Mesodermal cell (in vitro differentiated cells): ENCODE results near the gene KIRREL3.

Experiments used
- H3K27ac ChIP-seq: 2 replicates; pipeline ENCODE4 v1.7.0; 2013; ENCODE audit warnings: mild to moderate bottlenecking, low read depth, low read length, moderate library complexity; ENCODE audit not compliant: severe bottlenecking
- H3K36me3 ChIP-seq: 2 replicates; pipeline ENCODE4 v1.7.1; 2013; ENCODE audit warnings: mild to moderate bottlenecking, low read length, moderate library complexity; ENCODE audit not compliant: control insufficient read depth, insufficient read depth
- H3K4me1 ChIP-seq: one replicate; pipeline ENCODE4 v1.7.1; 2013; ENCODE audit warnings: mild to moderate bottlenecking, low read length; ENCODE audit not compliant: insufficient read depth, control insufficient read depth, poor library complexity, severe bottlenecking
- H3K4me3 ChIP-seq: 2 replicates; pipeline ENCODE4 v1.7.0; 2013; ENCODE audit warnings: low read length, control low read depth, mild to moderate bottlenecking; ENCODE audit not compliant: insufficient read depth, poor library complexity, severe bottlenecking; ENCODE audit errors: extremely low read depth
- H3K9me3 ChIP-seq: 2 replicates; pipeline ENCODE4 v1.7.1; 2013; ENCODE audit warnings: mild to moderate bottlenecking, low read length, moderate library complexity; ENCODE audit not compliant: control insufficient read depth
- WGBS, 2 experiments: methylation state at CpG; one replicate each; pipeline ENCODE4 v1.1.5; 2013; ENCODE audit warnings: missing lambda C conversion rate in 2 of 2; ENCODE audit not compliant: insufficient coverage in 2 of 2; 5-methylcytosine and 5-hydroxymethylcytosine counted together

The KIRREL3 gene

GRCh38 chr11:126589492-126589803 is 411.1 kb downstream of the KIRREL3 start:
- H3K36me3 ChIP-seq = no peaks in the 10 kb centered on the region
- 83 to 92% methylated on average over 4 of the region's 4 CpGs for WGBS, 2 experiments

GRCh38 chr11:126588630-126589491 is 411.7 kb downstream of the KIRREL3 start:
- 75 to 76% methylated on average over 14 to 16 of the region's 16 CpGs for WGBS, 2 experiments
- H3K4me1 ChIP-seq = peaks cover 15% of the 10 kb centered on the region
- H3K36me3 ChIP-seq = no peaks in the 10 kb centered on the region
- no peak overlapping the region for H3K4me3 ChIP-seq
- H3K27ac ChIP-seq = no peak overlapping the region
- no peaks in the 10 kb centered on the region for H3K9me3 ChIP-seq

More at GRCh38 chr11:126589492-126589803, 411.1 kb downstream of the KIRREL3 start:
- H3K4me3 ChIP-seq = no peak overlapping the region
- no peak overlapping the region for H3K27ac ChIP-seq
- H3K9me3 ChIP-seq = no peaks in the 10 kb centered on the region
- H3K4me1 ChIP-seq = peaks cover 15% of the 10 kb centered on the region

GRCh38 chr11:126587541-126587940 is 413.0 kb downstream of the KIRREL3 start:
- no peaks in the 10 kb centered on the region for H3K9me3 ChIP-seq
- H3K4me3 ChIP-seq = no peak overlapping the region
- WGBS, 2 experiments = 80% methylated on average over 1 of the region's 4 CpGs; no CpG with 5 or more reads in 1 of the 2 experiments
- H3K36me3 ChIP-seq = no peaks in the 10 kb centered on the region
- H3K27ac ChIP-seq = no peak overlapping the region
- H3K4me1 ChIP-seq = peaks cover 10% of the 10 kb centered on the region

- 45 to 51% methylated on average over 17 to 20 of the region's 23 CpGs for WGBS, 2 experiments
Observed at GRCh38 chr11:126585774-126586491, 414.6 kb downstream of the KIRREL3 start.

GRCh38 chr11:126585388-126585773 is 415.2 kb downstream of the KIRREL3 start:
- H3K9me3 ChIP-seq = no peaks in the 10 kb centered on the region
- peaks cover 7% of the 10 kb centered on the region for H3K4me1 ChIP-seq
- WGBS, 2 experiments = 86 to 89% methylated on average over 13 to 16 of the region's 20 CpGs
- no peak overlapping the region for H3K27ac ChIP-seq
- no peaks in the 10 kb centered on the region for H3K36me3 ChIP-seq
- no peak overlapping the region for H3K4me3 ChIP-seq

More at GRCh38 chr11:126585774-126586491, 414.6 kb downstream of the KIRREL3 start:
- Histone ChIP-seq H3K9me3 (no peaks in the 10 kb centered on the region), H3K4me1 (peaks cover 7% of the 10 kb centered on the region), H3K27ac (peak overlapping the region; percentile 23), H3K36me3 (no peaks in the 10 kb centered on the region), H3K4me3 (no peak overlapping the region)

- WGBS, 2 experiments = 92 to 94% methylated on average over 23 of the region's 26 CpGs
- H3K36me3 ChIP-seq = no peaks in the 10 kb centered on the region
- H3K9me3 ChIP-seq = no peaks in the 10 kb centered on the region
- no peak overlapping the region for H3K4me3 ChIP-seq
- H3K27ac ChIP-seq = no peak overlapping the region
- H3K4me1 ChIP-seq = peaks cover 7% of the 10 kb centered on the region
Observed at GRCh38 chr11:126583594-126584427, 416.8 kb downstream of the KIRREL3 start.

GRCh38 chr11:126583101-126583500 is 417.5 kb downstream of the KIRREL3 start:
- 93% methylated on average over 2 of the region's 3 CpGs; no CpG with 5 or more reads in 1 of the 2 experiments for WGBS, 2 experiments
- Histone ChIP-seq H3K27ac (no peak overlapping the region), H3K36me3 (no peaks in the 10 kb centered on the region), H3K4me1 (peaks cover 7% of the 10 kb centered on the region), H3K9me3 (no peaks in the 10 kb centered on the region), H3K4me3 (no peak overlapping the region)

- H3K27ac ChIP-seq = no peak overlapping the region
- H3K4me3 ChIP-seq = no peak overlapping the region
- no peaks in the 10 kb centered on the region for H3K36me3 ChIP-seq
- H3K9me3 ChIP-seq = no peaks in the 10 kb centered on the region
- WGBS, 2 experiments = 80 to 88% methylated on average over 11 of the region's 11 CpGs
- H3K4me1 ChIP-seq = peaks cover 7% of the 10 kb centered on the region
Observed at GRCh38 chr11:126581871-126582648, 418.5 kb downstream of the KIRREL3 start.

GRCh38 chr11:126578426-126578825 is 422.1 kb downstream of the KIRREL3 start:
- H3K4me1 ChIP-seq = no peaks in the 10 kb centered on the region
- WGBS, 2 experiments = 95 to 97% methylated on average over 8 to 9 of the region's 9 CpGs
- no peak overlapping the region for H3K27ac ChIP-seq
- no peaks in the 10 kb centered on the region for H3K9me3 ChIP-seq
- no peak overlapping the region for H3K4me3 ChIP-seq
- H3K36me3 ChIP-seq = no peaks in the 10 kb centered on the region

GRCh38 chr11:126578021-126578420 is 422.5 kb downstream of the KIRREL3 start:
- H3K4me1 ChIP-seq = no peaks in the 10 kb centered on the region
- WGBS, 2 experiments = 68 to 90% methylated on average over 2 of the region's 2 CpGs
- H3K36me3 ChIP-seq = no peaks in the 10 kb centered on the region
- no peak overlapping the region for H3K4me3 ChIP-seq
- H3K9me3 ChIP-seq = no peaks in the 10 kb centered on the region
- H3K27ac ChIP-seq = no peak overlapping the region
